NCI-H1694 (cell line): Measurements from ENCODE around the gene CEP295NL.
A peak's percentile ranks its signal among the peaks of the same experiment; 100 is the strongest.
"Not testable (repeated sequence)": the region's sequence is repeated elsewhere in the genome, so short reads cannot be mapped to it uniquely, and the experiment has no call there.

Source experiments
- DNase-seq: peaks from one replicate; lab custom pipeline; 2025; lab: John Stamatoyannopoulos, UW

Gene CEP295NL, protein sequence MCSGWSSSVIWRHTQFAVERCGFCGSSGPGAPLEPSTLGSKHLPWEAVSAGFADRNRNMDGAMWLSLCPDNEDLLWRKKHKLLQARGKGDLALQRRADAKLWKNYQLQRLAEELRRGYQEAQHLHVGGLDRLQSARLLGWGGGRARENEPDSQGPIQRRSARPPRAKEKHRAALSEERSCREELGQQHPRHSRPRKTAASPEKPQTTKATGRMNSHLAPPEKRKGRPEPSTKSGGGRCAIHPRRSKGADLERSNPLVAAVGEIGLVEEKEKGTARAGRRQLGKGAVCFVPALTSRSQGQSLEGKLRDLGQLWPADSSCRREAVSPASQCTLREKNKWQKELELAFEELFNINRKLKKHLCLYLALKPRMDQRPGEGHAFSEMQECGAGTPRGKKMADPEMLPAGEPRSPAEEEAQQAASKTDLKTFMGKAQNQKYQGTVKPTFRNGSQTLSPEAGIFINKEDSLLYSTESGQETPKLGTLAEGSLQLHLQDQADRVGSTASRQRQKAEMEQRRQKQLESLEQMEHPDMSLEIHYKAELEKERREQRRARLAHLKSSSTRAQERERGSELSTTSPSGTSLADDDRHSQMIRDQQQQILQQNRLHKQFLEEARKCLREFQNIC

DNA sequence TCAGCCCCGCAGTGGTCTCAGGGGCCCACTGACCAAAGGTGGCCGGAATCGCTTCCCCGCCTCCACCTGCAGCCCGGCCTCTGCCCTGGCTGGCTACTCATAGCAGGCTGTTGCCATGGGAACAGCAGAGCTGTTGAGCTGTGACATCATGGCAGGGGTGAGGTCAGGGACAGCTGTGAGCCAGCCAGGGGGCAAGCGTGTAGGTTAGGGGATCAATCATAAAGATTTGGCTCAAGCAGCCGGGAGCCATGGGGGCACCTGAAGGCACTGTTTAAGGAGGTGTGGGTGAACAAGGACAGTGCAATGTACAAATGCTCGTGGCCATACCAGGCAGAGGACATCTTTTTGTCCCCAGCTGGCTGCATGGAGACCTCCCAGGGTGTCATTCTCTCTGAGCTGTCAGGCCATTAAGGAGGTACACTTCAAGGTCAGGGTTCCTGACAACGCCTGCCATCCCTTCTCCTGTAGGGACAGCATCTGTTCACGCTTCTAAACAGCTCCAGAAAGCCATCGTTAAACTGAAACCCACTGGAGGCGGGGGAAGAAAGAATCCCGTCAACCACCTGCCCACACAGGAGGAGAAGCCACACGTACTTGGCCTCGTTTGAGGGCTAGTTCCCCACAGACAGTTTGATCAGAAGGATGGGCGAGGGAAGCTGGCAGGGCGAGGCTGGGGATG, at the start of gene CEP295NL:
Gene CEP295NL, minus strand, starts transcription at position 101 of the 679 bp plus-strand sequence. CDS start 1,373 bp downstream, outside the sequence.
- no peak for DNase-seq

DNA sequence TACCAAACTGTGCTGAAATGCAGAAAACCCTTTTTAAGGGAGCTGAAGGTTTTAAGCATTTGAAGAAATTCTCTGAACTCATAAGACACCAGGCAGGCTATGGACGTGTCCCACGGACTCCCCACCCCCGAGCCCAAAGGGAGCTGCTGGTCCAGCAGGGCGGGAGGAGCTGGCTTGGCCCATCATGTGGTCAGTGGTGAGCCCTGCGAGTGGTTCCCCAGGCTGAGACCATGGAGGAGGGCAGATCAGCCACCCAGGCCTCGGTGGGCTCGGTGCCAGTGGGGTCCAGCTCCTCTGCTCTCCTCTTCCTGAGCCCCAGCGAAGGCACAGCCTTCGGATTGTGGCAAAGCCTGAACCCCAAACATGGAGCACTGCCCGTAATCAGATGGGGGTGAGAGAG, 49.7 kb upstream of the CEP295NL start:
- DNase-seq = no peak

- DNase-seq = no peak
Observed at GRCh38 chr17:78951967-78952551, 49.1 kb upstream of the CEP295NL start.

- no peak for DNase-seq
Observed at GRCh38 chr17:78950870-78951269, 47.9 kb upstream of the CEP295NL start.

- no peak for DNase-seq
Observed at GRCh38 chr17:78947235-78948149, 44.5 kb upstream of the CEP295NL start.

DNA sequence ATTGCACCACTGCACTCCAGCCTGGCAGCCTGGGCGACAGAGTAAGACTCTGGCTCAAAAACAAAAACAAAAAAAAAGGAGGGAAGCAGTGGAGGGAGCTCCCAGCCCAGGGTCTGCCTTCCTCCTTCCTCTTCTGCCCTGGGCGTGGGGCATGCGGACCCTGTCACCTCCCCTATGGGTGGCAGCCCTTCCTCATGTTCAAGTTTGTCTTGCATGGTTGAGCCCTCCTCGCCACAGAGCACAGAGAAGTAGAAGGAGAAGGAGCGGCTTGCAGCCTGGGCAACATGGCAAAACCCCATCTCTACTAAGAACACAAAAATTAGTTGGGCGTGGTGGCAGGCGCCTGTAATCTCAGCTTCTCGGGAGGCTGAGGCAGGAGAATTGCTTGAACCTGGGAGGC, 43.6 kb upstream of the CEP295NL start:
- DNase-seq = no peak

DNA sequence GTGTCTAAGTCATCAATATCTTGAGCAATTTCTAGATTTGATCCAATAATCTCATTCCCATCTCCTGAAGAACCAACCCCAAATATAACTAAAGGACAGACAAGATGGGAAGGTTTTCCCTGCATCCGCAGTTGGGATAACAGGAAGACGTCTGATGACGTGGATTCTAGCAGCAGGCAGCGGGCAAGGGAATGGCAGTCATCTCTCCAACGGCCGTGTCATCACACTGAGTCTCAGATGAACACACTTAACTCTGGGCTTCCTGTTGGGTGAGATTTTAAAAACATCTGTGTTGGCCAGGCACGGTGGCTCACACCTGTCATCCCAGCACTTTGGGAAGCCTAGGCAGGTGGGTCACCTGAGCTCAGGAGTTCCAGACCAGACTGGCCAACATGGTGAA, 43.1 kb upstream of the CEP295NL start:
- no peak for DNase-seq

DNA sequence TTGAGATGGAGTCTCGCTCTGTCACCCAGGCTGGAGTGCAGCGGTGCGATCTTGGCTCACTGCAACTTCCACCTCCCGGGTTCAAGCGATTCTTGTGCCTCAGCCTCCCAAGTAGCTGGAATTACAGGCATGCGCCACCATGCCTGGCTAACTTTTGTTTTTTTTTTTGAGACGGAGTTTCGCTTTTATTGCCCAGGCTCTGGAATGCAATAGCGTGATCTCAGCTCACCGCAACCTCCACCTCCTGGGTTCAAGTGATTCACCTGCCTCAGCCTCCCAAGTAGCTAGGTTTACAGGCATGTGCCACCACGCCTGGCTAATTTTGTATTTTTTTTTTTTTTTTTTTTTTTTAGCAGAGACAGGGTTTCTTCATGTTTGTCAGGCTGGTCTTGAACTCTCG, 42.5 kb upstream of the CEP295NL start:
- DNase-seq = not testable (repeated sequence)

- DNase-seq = no peak
Observed at GRCh38 chr17:78944956-78945355, 42.0 kb upstream of the CEP295NL start.

DNA sequence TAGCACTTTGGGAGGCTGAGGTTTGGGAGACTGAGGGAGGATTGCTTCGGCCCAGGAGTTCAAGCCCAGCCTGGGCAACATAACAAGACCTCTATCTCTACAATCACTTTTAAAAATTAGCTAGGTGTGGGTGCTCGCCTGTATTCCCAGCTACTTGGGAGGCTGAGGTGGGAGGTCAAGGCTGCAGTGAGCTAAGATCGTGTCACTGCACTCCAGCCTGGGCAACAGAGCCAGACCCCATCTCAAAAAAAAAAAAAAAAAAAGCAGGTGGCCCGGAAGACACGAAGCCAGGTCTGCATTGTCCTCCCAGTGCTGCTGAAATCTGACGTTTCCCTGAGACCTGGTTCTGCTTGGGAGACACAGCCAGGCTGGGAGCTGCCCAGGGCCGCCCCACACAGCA, 41.0 kb upstream of the CEP295NL start:
- no peak for DNase-seq

DNA sequence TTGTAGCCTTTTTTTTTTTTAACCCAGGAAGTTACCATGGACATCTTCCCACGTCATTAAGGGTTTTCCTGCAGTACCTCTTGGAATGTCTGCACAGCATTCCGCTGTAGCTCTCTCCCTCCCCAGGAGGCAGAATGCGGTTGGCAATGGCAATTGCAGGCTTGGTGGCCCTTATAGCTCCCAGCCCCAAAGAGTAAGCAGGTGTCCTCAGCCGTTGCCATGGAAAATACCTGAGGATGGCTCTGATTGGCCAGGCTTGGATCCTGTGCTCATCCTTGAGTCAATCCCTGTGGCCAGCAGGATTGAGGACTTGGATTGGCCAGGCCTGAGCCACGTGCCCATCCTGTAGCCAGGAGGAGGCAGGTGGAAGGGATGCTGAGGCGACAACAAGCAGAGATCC, 37.7 kb upstream of the CEP295NL start:
- DNase-seq = no peak

DNA sequence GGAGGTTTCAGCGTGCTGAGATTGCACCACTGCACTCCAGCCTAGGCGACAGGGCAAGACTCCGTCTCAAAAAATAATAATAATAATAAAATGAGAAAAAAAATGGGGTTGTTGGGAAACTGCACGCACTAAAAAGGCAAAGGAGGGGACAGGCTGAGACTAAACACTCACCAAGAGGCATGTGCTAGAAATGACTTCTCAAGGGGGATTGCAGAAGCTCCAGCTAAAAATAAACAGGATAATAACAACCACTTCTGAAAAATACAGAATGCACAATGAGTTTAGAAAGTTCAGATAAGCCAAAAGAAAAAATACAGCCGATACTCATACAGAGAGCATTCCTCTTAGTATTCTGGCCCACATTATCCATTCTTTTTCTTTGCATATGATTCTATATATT, 37.3 kb upstream of the CEP295NL start:
- no peak for DNase-seq

GRCh38 chr17:78939615-78940014, 36.6 kb upstream of the CEP295NL start:
- no peak for DNase-seq

DNA sequence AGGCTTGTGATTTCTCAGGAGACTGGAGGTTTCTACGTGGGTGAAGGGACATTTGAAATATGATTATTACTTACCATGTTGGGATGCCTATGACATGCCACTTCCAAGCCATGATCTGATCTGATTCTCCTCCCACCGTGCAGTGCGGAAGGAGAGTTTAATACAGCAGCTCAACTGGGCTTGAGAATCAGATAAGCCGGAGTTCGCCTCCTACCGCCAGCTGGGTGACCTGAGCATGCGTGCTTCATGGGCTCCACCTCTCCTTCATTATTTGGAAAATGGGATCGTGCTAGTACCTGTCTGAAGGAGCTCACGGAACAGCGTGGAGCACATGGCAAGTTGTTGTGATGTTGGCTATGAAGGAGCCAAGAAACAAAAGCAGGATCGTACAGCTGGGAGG, 34.6 kb upstream of the CEP295NL start:
- DNase-seq = no peak

GRCh38 chr17:78935419-78936323, 32.7 kb upstream of the CEP295NL start:
- peak; percentile 81 for DNase-seq

DNA sequence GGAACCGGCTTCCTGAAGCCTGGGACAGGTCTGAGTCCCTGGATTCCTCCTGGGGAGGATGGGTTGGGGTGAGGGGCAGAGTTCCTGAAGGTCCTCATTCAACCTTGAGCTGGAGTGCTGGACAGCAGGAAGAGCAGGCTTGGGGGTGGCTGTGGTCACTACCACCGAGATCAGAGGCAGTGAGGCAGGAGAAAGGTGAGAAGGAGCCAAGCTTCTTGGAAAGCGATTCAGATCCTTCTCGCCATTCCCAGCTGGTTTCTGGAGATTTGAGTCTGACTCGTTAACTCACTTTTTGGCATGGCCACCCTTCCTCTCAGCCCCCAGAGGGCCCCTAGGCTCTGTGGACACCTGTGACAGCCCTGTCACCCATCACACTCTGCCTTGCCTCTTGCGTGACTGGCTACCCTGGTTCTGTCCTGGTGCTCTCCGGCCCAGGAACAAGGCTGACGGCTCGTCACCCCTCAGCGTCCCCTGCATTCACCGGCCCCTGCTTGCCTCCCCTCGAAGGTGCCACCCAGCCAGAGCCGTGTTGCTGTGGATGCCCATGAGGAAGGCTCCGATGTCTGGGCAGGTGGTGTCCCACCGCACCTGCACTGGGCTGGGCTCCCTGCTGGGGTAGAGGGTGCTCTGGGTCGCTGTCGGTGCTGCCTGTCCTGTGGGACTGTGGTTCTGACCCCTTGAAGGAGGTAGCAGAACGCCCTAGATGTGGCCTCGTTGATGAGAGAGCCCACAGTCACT, 31.8 kb upstream of the CEP295NL start:
- no peak for DNase-seq

DNA sequence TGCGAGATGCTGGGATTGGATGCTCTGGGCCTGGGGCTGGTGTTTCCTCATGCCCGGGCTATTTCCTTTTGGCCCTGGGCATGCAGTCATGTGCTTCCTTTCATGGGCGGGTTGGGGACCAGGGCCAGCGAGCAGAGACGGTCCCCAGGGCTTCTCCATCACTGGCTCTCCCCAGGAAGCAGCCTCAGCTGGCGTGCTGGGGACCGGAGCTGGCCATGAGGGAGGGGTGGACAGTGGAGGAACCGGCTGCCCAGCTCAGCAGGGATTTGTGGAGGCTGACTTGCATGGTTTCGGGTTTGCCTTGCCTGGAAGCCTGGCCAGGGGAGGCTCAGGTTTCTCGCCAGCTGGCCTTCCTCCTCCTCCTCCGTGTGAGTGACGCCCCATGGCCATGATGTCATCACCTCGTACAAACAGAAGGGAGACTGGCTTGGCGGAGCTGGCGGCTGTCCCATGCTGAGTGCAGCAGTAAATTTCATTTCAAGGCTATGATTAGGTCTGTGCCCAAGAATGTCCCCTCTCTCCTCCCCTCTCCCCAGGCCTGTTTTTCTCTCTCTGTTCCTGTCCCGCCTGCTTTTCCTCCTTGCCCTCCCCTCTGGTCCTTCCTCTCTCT, 31.1 kb upstream of the CEP295NL start:
- peak; percentile 76 for DNase-seq

DNA sequence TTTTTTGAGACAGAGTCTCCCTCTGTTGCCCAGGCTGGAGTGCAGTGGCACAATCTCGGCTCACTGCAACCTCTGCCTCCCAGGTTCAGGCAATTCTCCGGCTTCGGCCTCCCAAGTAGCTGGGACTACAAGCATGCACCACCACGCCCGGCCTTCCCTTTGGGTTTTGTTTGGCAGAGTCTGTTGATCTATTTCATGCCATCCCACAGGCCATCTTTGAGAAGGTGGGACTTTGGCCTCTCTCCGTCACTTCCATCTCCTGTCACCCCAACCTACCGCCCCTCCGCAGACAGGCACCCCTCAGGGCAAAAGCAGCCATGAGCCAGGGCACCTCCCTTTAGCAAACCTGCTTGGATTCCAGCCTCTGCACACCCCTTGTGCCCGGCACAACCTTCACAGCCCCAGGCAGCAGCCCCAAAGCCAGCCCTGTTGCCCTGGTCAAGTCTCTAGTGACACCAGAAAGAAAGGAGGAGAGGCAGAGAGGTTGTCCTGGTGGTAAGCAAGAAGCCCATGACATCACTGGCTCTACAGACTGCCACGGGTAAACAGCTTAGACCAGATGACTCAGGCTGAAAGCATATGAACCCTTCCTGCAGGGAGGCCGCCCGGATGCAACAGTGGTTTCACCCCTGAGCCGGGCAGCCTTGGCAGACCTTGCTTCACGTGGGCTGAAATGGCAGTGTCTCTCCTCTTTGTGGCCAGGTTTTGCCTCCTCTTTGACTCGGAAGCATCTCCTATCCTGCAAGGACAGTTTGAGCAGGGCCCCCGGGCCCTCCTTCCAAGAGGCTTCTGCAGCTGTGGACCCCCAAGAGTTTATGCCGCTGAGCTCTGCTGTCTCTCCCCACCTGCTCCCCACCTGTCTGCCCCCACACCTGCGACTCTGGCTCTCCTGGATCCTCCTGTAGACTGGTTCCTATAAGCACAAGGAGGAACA, 30.3 kb upstream of the CEP295NL start:
- DNase-seq = no peak
